Muscle of leg (tissue), 11 donors: ENCODE data around the gene FOXP4. TPM values are rescaled to one million over a fixed set of nuclear protein-coding genes. Genes with fewer than 3 reads are reported as not detected.
A peak's percentile ranks its signal among the peaks of the same experiment; 100 is the strongest.

Experiments used
- DNase-seq: peaks from one replicate; pipeline ENCODE4 v3.0.0; 2013
- H3K27ac ChIP-seq: one replicate; pipeline ENCODE4 v1.5.1; 2013; ENCODE audit warnings: mild to moderate bottlenecking, low read length, control low read depth
- H3K27me3 ChIP-seq: one replicate; pipeline ENCODE4 v1.6.1; 2013; ENCODE audit warnings: low read length; ENCODE audit not compliant: control insufficient read depth, insufficient read depth
- H3K36me3 ChIP-seq: one replicate; pipeline ENCODE4 v1.6.1; 2013; ENCODE audit warnings: low read length; ENCODE audit not compliant: control insufficient read depth, insufficient read depth
- H3K4me1 ChIP-seq: one replicate; pipeline ENCODE4 v1.6.1; 2013; ENCODE audit warnings: low read length; ENCODE audit not compliant: control insufficient read depth, insufficient read depth
- H3K4me3 ChIP-seq: one replicate; pipeline ENCODE4 v1.5.1; 2013; ENCODE audit warnings: low read length, control low read depth
- H3K9me3 ChIP-seq: replicated peaks from 2 replicates; pipeline ENCODE4 v1.6.1; 2013; ENCODE audit warnings: low read depth, low read length; ENCODE audit not compliant: control insufficient read depth
- WGBS: methylation state at CpG from one replicate; pipeline ENCODE4 v1.1.5; 2013; ENCODE audit warnings: missing lambda C conversion rate; ENCODE audit not compliant: insufficient coverage; 5-methylcytosine and 5-hydroxymethylcytosine counted together
- polyA plus RNA-seq, 8 donors: library from polyadenylated mRNA; unstranded; fragments of 120-200 nt; gene quantifications; one replicate each; pipeline versions ENCODE4 v1.2.1 to v1.2.3, GENCODE V29; 2013; ENCODE audit warnings: inconsistent platforms in 1 of 8, low replicate concordance in 1 of 8; ENCODE audit not compliant: insufficient read length in 8 of 8, insufficient read depth in 1 of 8
- total RNA-seq: library from RNA; stranded (reverse); fragments of 120-200 nt; gene quantifications from one replicate; pipeline ENCODE4 v1.2.4, GENCODE V29; 2013

The FOXP4 gene
- total and polyA plus RNA-seq, 9 donors: 3.0 to 25.7 (median 14.3) TPM

DNA sequence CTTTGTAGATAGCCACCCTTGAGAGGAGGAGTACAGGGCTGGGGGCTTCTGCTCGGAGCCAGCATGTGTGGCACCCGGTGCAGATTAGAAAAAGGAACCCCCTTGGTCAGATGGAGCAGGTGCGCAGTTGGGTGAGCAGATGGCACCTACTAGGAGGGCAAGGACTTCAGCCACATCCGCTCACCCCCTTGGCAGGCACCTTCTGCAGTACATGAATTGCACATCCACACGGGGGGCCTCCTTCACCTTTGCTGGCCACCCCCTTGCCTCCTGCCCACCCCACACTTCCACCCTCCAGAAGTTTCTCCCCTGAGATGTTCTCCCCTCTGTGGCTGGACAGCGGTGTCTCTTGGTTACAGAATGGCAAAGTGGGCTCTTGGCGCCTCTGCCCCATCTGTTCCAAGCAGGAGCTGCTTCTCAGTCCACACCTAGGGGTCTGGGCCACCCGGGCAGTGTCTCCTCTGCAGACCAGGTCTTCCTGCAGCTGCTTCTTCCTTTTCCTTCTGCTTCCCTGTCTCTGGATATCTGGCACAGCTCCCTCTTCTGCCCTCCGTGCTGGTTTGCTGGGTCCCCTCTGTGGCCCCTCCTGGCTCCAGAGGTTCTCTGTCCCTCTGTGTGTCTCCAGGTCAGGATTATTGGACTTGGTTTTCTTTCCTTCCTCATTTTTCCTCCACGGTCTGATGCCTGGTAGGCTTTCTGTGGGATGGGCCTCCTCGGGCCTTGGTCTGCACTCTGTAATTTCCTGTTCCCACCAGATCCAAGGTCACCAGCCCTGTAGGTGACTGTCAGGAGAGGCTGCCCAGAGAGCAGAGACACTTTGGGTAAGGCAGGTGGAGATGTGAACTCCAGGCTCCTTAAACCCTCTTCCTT, 96.1 kb downstream of the FOXP4 start:
- no peak overlapping the region for H3K4me3 ChIP-seq
- no peak overlapping the region for H3K27ac ChIP-seq
- DNase-seq: no peak
- H3K36me3 ChIP-seq: peaks cover 39% of the 10 kb centered on the region
- no peaks in the 10 kb centered on the region for H3K9me3 ChIP-seq
- 66% methylated on average over 6 of the region's 11 CpGs for WGBS
- H3K4me1 ChIP-seq: peaks cover 90% of the 10 kb centered on the region
- H3K27me3 ChIP-seq: peaks cover 8% of the 10 kb centered on the region

DNA sequence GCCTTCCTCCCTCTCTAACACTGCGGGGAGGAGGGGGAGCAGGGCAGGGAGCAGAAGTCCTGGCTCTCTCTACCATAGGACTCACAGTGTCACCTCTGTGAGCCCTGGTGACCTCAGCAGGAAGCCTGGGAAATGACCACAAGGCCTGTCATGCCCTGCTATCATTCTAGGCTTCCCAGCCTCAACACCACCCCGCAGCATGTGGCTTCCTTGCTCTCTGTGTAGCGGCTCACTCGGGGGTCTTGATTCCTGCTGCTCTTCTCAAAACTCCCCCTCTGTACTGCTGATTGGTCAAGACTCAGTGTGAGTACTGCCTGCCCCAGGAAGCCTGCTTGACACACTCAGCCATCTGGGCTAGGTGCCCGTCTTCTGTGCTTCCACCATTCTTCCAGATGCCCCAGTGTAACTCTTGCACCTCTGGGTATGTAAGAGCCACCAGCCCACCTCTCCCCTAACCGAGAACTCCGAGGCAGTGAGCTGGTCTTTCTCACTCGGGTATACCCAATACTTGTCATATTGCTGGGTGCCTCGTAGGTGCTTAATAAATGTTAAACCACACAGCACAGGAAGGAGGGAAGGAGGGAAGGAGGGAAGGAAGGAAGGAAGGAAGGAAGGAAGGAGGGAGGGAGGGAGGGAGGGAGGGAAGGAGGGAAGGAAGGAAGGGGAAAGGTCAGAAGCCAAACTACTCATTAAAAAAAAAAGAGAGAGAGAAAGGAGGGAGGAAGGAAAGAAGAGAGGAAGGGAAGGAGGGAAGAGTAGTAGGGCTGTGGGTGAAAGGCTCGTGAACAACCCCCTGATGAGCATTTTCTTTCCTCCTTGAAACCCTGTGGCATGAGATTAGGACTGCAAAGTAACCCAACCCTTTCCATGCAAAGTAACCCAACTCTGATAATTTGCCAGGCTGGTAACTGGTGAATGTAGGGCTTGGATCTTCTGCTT, 97.0 kb downstream of the FOXP4 start:
- DNase-seq: no peak
- H3K36me3 ChIP-seq: peaks cover 48% of the 10 kb centered on the region
- H3K4me3 ChIP-seq: no peak overlapping the region
- 28% methylated on average over 4 of the region's 10 CpGs for WGBS
- peaks cover 92% of the 10 kb centered on the region for H3K4me1 ChIP-seq
- H3K9me3 ChIP-seq: no peaks in the 10 kb centered on the region
- no peak overlapping the region for H3K27ac ChIP-seq
- no peaks in the 10 kb centered on the region for H3K27me3 ChIP-seq

DNA sequence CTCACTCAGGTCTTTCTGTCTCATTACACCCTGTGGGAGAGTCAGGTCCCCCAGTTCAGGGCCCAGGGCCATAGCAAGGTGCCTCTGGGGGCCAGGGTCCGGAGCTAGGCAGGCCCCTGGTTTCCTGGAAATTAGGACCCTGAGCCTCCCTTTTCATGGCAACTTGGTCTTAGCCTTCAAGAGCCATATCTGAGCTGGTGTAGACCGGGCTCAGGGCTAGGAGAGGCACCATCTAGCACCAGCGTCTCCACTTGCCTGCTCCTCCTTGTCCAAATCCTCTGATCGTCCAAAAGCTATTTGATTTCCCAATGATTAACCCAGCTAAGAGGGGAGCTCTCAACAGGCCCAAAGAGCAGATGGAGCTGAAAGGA, 97.7 kb downstream of the FOXP4 start:
- no peak for DNase-seq
- peaks cover 98% of the 10 kb centered on the region for H3K4me1 ChIP-seq
- peaks cover 51% of the 10 kb centered on the region for H3K36me3 ChIP-seq
- H3K9me3 ChIP-seq: no peaks in the 10 kb centered on the region
- no peak overlapping the region for H3K27ac ChIP-seq
- no peaks in the 10 kb centered on the region for H3K27me3 ChIP-seq
- 55% methylated on average over 4 of the region's 4 CpGs for WGBS
- H3K4me3 ChIP-seq: no peak overlapping the region

DNA sequence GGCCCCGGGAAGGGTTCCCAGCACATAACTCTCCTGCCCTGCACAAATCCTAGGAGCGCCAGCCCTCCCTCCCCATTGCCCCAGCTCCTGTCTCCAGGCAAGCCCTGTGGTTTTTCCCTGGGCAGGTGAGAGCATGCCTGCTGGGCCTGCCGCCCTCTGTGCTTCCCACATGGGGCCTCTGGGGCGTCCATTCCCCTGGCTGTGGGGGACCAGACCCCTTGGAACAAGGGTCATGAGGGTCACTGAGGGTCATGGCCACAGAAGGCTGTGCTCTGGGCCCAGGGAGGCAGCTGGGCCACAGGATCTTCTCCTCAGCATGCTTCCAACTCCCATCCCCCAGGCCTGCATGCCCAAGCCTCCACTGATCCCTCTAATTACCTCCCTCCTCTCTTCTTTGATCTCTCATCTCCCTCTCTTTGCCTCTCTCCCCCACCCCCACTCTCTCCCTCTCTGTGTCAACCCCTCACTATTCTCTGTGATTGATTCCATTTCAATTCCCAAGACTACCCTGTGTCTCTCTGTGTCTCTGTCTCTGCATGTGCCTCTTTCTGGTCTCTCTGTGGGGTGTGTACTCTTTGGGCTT, 98.2 kb downstream of the FOXP4 start:
- H3K27me3 ChIP-seq: no peaks in the 10 kb centered on the region
- H3K4me3 ChIP-seq: no peak overlapping the region
- 43% methylated on average over 4 of the region's 4 CpGs for WGBS
- H3K36me3 ChIP-seq: peaks cover 52% of the 10 kb centered on the region
- H3K9me3 ChIP-seq: no peaks in the 10 kb centered on the region
- no peak for DNase-seq
- H3K4me1 ChIP-seq: peaks cover 98% of the 10 kb centered on the region
- no peak overlapping the region for H3K27ac ChIP-seq

DNA sequence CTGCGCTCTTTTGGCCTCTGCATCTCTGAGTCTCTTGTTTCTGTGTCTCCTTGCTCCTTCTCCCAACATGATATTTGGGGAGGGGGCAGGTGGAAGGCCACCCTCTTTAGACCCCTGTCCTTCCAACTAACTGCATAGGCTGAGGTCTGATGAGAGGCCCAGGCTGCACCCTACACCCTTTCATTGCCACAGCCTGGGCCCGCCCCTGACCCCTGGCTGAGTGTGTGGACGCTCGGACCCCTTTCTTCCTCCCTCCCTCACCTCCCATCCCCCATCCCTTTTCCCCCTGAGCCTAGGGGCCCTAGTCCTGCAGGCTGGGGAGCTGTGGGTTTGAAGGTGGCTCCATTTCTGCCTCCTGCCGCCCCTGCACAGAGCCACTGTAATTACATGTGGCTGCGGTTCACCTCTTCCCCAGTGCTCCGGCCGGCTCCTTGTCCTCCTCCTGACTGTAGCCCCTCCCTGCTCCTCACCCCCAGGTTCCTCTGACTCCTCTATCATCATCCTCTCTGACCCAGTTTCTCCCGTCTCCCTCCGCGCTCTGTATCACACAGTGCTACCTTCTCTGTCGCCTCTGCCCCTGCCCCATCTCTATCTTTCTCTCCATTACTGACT, 98.9 kb downstream of the FOXP4 start:
- WGBS: 33% methylated on average over 8 of the region's 12 CpGs
- Histone ChIP-seq H3K27me3 (no peaks in the 10 kb centered on the region), H3K4me3 (no peak overlapping the region), H3K36me3 (peaks cover 58% of the 10 kb centered on the region), H3K27ac (no peak overlapping the region), H3K4me1 (peaks cover 97% of the 10 kb centered on the region), H3K9me3 (no peaks in the 10 kb centered on the region)
- DNase-seq: no peak

DNA sequence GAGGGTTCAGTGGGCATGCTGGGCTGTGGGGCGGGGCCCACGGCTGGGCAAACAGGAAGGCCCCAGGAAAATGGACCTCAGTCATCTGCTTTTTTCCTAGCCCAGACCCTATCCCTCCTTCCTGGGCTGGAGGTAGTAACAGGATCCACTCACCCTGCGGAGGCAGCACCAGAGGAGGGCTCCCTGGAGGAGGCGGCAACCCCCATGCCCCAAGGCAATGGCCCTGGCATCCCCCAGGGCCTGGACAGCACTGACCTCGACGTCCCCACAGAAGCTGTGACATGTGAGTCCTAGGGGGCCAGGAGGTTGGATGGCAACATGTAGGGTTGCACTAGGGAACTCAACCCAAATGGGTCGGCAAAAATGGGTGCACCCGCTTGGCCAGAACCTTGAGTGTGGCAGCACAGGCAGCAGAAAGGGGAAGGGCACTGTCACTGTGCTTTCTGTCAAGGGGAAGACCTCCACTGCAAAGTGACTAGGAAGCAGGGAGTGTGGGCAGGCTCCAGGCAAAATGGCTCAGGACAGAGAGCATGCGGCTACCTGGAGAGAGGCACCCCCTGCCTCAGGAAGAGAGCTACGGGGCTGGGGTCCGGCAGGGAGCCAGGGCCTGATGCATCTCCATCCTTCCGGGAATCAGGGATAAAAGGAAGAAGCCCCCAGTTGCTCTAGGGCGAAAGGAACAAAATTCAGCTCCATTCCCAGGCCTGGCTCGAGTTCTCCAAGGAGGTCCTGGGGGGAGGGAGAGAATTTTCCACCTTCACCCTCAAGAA, 100.0 kb downstream of the FOXP4 start:
- H3K4me3 ChIP-seq: no peak overlapping the region
- no peaks in the 10 kb centered on the region for H3K27me3 ChIP-seq
- H3K27ac ChIP-seq: no peak overlapping the region
- 70% methylated on average over 12 of the region's 14 CpGs for WGBS
- H3K36me3 ChIP-seq: peaks cover 63% of the 10 kb centered on the region
- peaks cover 86% of the 10 kb centered on the region for H3K4me1 ChIP-seq
- no peak for DNase-seq
- H3K9me3 ChIP-seq: no peaks in the 10 kb centered on the region

DNA sequence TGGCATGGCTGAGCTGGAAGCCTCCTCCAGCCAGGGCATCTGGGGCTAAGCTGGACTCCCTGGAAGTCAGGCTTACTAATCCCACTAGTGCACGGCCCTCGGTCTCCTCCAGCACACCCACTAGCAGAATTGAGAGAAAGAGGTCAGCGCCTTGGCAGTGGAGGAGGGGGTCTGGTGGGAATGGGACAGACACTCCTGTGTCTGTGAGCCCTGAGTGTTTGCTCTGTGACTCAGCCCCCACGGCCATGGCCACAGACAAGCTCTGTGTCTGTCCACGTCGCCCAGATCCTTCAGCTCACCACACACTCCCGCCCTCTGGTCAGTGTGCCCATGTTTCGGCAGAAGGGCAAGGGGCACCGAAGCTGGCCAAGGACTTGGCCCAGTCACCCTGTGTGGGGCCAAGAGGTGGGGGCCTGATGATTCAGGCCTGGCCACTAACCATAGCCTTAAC, 100.9 kb downstream of the FOXP4 start:
- DNase-seq: no peak
- whole genome bisulfite sequencing: 59% methylated on average over 6 of the region's 9 CpGs
- peaks cover 64% of the 10 kb centered on the region for H3K36me3 ChIP-seq

DNA sequence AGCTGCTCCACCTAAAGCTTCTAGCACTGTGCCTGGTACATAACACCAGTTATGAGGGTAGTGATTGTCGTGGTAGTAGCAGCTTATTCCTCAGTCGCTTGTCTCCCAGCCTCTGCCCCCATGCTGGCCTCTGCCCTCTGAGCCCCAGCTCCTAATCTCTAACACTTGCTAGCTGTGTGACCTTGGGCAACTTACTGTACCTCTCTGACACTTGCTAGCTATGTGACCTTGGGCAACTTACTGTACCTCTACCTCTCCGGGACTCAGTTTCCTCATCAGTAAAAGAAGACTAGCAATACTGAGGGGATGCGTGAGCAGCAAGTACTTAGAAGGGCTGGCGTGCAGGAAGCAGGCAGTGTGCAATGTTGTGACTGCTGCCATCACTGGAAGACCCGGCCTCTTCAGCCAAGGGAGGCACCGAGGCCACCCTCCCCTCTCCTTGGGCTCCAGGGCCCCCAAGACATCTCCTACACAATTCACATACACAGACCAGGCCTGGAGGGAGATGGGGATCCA, 101.9 kb downstream of the FOXP4 start:
- peaks cover 67% of the 10 kb centered on the region for H3K4me1 ChIP-seq
- WGBS: no CpG with 5 or more reads among the region's 7 CpGs

More for the DNA sequence above, 100.9 kb downstream of the FOXP4 start:
- no peaks in the 10 kb centered on the region for H3K9me3 ChIP-seq
- no peak overlapping the region for H3K4me3 ChIP-seq
- no peaks in the 10 kb centered on the region for H3K27me3 ChIP-seq
- no peak overlapping the region for H3K27ac ChIP-seq
- peaks cover 77% of the 10 kb centered on the region for H3K4me1 ChIP-seq

DNA sequence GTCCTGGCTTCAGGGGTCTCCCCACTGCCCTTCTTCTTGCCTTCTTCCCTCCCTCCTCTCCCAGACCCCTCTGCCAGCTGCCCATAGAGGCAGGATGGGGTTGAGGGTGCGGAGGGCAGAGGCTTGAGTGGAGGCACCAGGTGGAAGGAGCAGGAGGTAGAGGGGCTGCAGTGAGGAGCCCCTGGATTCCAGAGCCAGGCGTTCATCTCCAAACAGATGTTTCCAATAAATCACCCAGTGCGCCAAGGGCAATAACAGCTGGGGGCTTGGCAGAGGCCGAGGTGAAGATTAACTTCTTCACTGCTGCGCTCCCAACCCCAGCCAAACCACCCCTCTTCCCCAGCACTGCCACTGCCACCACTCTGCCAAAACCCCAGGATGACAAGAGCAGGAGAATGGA, 102.7 kb downstream of the FOXP4 start:
- no peaks in the 10 kb centered on the region for H3K9me3 ChIP-seq
- peaks cover 60% of the 10 kb centered on the region for H3K4me1 ChIP-seq
- H3K27me3 ChIP-seq: no peaks in the 10 kb centered on the region
- DNase-seq: peak; percentile 83
- peaks cover 77% of the 10 kb centered on the region for H3K36me3 ChIP-seq
- peak overlapping the region; percentile 65 for H3K27ac ChIP-seq
- 0% methylated on average over 2 of the region's 5 CpGs for WGBS
- no peak overlapping the region for H3K4me3 ChIP-seq

More for the DNA sequence above, 101.9 kb downstream of the FOXP4 start:
- Histone ChIP-seq H3K36me3 (peaks cover 70% of the 10 kb centered on the region), H3K27me3 (no peaks in the 10 kb centered on the region), H3K4me3 (no peak overlapping the region), H3K27ac (peak overlapping the region; percentile 65), H3K9me3 (no peaks in the 10 kb centered on the region)
- DNase-seq: no peak
